K562 (cell line): ENCODE data around the gene LRRC70. TPM values are rescaled to one million over a fixed set of nuclear protein-coding genes. Genes with fewer than 3 reads are reported as not detected.

Source experiments
- ATAC-seq: fragments of 200-7000 bp; cut with Tn5 transposase; 3 replicates; pipeline ENCODE4 v1.9.1; 2020; ENCODE audit warnings: moderate library complexity
- BruUV-seq: library from RNA; stranded (reverse); fragments of 400-500 nt; replicated peaks from 2 replicates; lab custom pipeline; 2021; lab: Mats Ljungman, UMichigan
- CTCF ChIA-PET: fragments of 300-600 bp; formaldehyde crosslinking; extraction: SDS; loops from one replicate; lab custom pipeline; 2021; ENCODE audit warnings: low intra/inter-chr PET ratio; lab: Yijun Ruan, JAX
- POLR2A ChIA-PET: fragments of 300-600, 350-650 bp; sonication (Branson Sonifier 250); formaldehyde crosslinking; extraction: SDS; loops from one replicate; lab custom pipeline; 2021; ENCODE audit warnings: antibody characterized with exemption, inconsistent platforms; lab: Yijun Ruan, JAX
- DNase-seq, 4 experiments: peaks; one replicate each; pipeline versions ENCODE4 v3.0.0 to v3.0.0-alpha.2; 2011 to 2018; ENCODE audit warnings: low spot score in 3 of 4, mixed read lengths in 3 of 4; ENCODE audit errors: extremely low read depth in 1 of 4
- FAIRE-seq: peaks from 2 replicates; lab custom pipeline; 2011; peaks lifted over from hg19 to GRCh38; lab: Jason Lieb, UNC
- H2AFZ ChIP-seq: 2 replicates; pipeline ENCODE4 v1.6.0; 2011; ENCODE audit warnings: low read depth, low read length, control low read depth, inconsistent platforms
- H3K27ac ChIP-seq: fragments of 200-600 bp; 3 replicates; pipeline ENCODE4 v1.8.0; 2011; ENCODE audit warnings: low read depth, mild to moderate bottlenecking, control low read depth, inconsistent platforms, low read length, moderate library complexity, mixed read lengths; ENCODE audit errors: extremely low read depth
- H3K27me3 ChIP-seq, 2 experiments: fragments of 300-600 bp in 1 of 2; 2 replicates in 1 of 2; 3 replicates in 1 of 2; pipeline versions ENCODE4 v1.6.0 to v1.8.0; 2011; ENCODE audit warnings: inconsistent platforms in 2 of 2, low read length in 2 of 2, mild to moderate bottlenecking in 1 of 2, mixed read lengths in 1 of 2, moderate library complexity in 1 of 2; ENCODE audit not compliant: control insufficient read depth in 2 of 2, insufficient read depth in 2 of 2
- H3K36me3 ChIP-seq: fragments of 300-600 bp; 3 replicates; pipeline ENCODE4 v1.8.0; 2011; ENCODE audit warnings: mild to moderate bottlenecking, low read length, inconsistent platforms; ENCODE audit not compliant: control insufficient read depth, insufficient read depth
- H3K4me1 ChIP-seq, 2 experiments: fragments of 200-600 bp in 1 of 2; replicated peaks in 1 of 2; 2 replicates in 1 of 2; 3 replicates in 1 of 2; pipeline versions ENCODE4 v1.5.1 to v1.8.0; 2011; ENCODE audit warnings: inconsistent platforms in 2 of 2, low read length in 2 of 2, mild to moderate bottlenecking in 1 of 2, mixed read lengths in 1 of 2, moderate library complexity in 1 of 2; ENCODE audit not compliant: control insufficient read depth in 2 of 2, insufficient read depth in 2 of 2
- H3K4me2 ChIP-seq: 2 replicates; pipeline ENCODE4 v1.6.1; 2011; ENCODE audit warnings: low read length, control low read depth, inconsistent platforms, mixed read lengths; ENCODE audit not compliant: insufficient read depth
- H3K4me3 ChIP-seq: fragments of 200-600 bp; sonication (generic), shearing (Covaris generic); 2 replicates; pipeline ENCODE4 v1.5.1; 2016; ENCODE audit warnings: control low read depth, inconsistent platforms
- H3K79me2 ChIP-seq: fragments of 200-600 bp; 3 replicates; pipeline ENCODE4 v1.8.0; 2011; ENCODE audit warnings: low read length, inconsistent platforms; ENCODE audit not compliant: control insufficient read depth, insufficient read depth
- H3K9ac ChIP-seq, 2 experiments: 2 replicates each; pipeline versions ENCODE4 v1.6.0 to v1.6.1; 2011; ENCODE audit warnings: low read depth in 2 of 2, low read length in 2 of 2, control low read depth in 1 of 2, inconsistent platforms in 1 of 2, mild to moderate bottlenecking in 1 of 2, mixed read lengths in 1 of 2; ENCODE audit not compliant: insufficient read depth in 1 of 2
- H3K9me1 ChIP-seq: one replicate; pipeline ENCODE4 v1.6.0; 2011; ENCODE audit warnings: inconsistent platforms, mild to moderate bottlenecking, low read length, moderate library complexity; ENCODE audit not compliant: control insufficient read depth, insufficient read depth
- H3K9me3 ChIP-seq: replicated peaks from 2 replicates; pipeline ENCODE4 v1.5.1; 2011; ENCODE audit warnings: low read depth, low read length, inconsistent platforms; ENCODE audit not compliant: control insufficient read depth, insufficient read depth
- H4K20me1 ChIP-seq: replicated peaks from 2 replicates; pipeline ENCODE4 v1.6.1; 2011; ENCODE audit warnings: low read length, inconsistent platforms, mixed read lengths; ENCODE audit not compliant: control insufficient read depth, insufficient read depth
- CBX3 ChIP-seq, 2 experiments: IDR thresholded peaks; 1 replicate in 1 of 2; 2 replicates in 1 of 2; pipeline ENCODE4 v1.6.1; 2012; ENCODE audit warnings: inconsistent platforms in 2 of 2, low read length in 2 of 2, borderline replicate concordance in 1 of 2, control low read depth in 1 of 2
- NUFIP1 ChIP-seq: fragments of 450-650 bp; IDR thresholded peaks from 2 replicates; pipeline ENCODE4 v1.6.1; 2018; ENCODE audit not compliant: partially characterized antibody
- RNF2 ChIP-seq: sonication (generic); IDR thresholded peaks from 2 replicates; pipeline ENCODE4 v1.6.1; 2016
- ZNF436 ChIP-seq: fragments of 250-450, 450-650 bp; sonication (Bioruptor Pico); formaldehyde crosslinking; IDR thresholded peaks from 2 replicates; pipeline ENCODE4 v1.7.0; 2020; ENCODE audit warnings: mild to moderate bottlenecking
- WGBS: fragments of 100-300 bp; shearing (Covaris generic); methylation state at CpG from one replicate; pipeline ENCODE4 v1.1.6; 2016; ENCODE audit warnings: low coverage, mixed read lengths; ENCODE audit not compliant: insufficient coverage; ENCODE audit errors: missing lambda C conversion rate; 5-methylcytosine and 5-hydroxymethylcytosine counted together
- in situ Hi-C: fragments of 300-500 bp; cut with MboI; formaldehyde crosslinking; loops from 4 replicates; pipeline ENCODE4 v1.15.0; 2018; ENCODE audit warnings: inconsistent platforms, mixed read lengths
- intact Hi-C: fragments of 100-400 bp; cut with micrococcal nuclease; formaldehyde crosslinking; loops from 2 replicates; pipeline ENCODE4 v1.14.2; 2022
- polyA plus RNA-seq, 8 experiments: library from polyadenylated mRNA; depleted of rRNA in 4 of 8; stranded (reverse) in 5 of 8; unstranded in 3 of 8; fragments of >200 nt; fragmentation: Nextera tagmentation in 2 of 8; fragmentation: Illumina TruSeq in 1 of 8; extraction: Ambion mirVana in 2 of 8; extraction: Trizol in 1 of 8; gene quantifications; 2 replicates each; pipeline versions ENCODE4 v1.2.1 to v1.2.3, GENCODE V29; 2011 to 2014; ENCODE audit warnings: inconsistent platforms in 1 of 8, missing spikeins in 1 of 8
- total RNA-seq, 7 experiments: library from RNA; depleted of rRNA in 6 of 7; stranded (reverse); fragments of >200 nt in 6 of 7; fragmentation: Illumina TruSeq in 2 of 7; extraction: Trizol in 2 of 7; gene quantifications; 2 replicates each; pipeline versions ENCODE4 v1.2.1 to v1.2.3, GENCODE V29; 2011 to 2021; ENCODE audit warnings: low replicate concordance in 1 of 7
- TF ChIP-seq, protein P1 (sequence below): fragments of 450-650 bp; formaldehyde crosslinking; conservative IDR thresholded peaks from 2 replicates; pipeline ENCODE4 v1.4.0; 2022; ENCODE audit warnings: mild to moderate bottlenecking, missing genetic modification characterization
- TF ChIP-seq, protein P2 (sequence below): fragments of 250-450 bp; sonication (Bioruptor Pico); IDR thresholded peaks from 2 replicates; pipeline ENCODE4 v1.4.0; 2020; ENCODE audit warnings: mild to moderate bottlenecking
- TF ChIP-seq, protein P3 (sequence below): fragments of 450-650 bp; conservative IDR thresholded peaks from 2 replicates; pipeline ENCODE4 v1.6.1; 2016; ENCODE audit warnings: missing genetic modification characterization, low read depth, mild to moderate bottlenecking, control low read depth, missing compliant biosample characterization
- TF ChIP-seq, protein P4 (sequence below): sonication (generic); formaldehyde crosslinking; IDR thresholded peaks from 2 replicates; pipeline ENCODE4 v1.8.0; 2023; ENCODE audit warnings: mild to moderate bottlenecking, missing genetic modification reagents
- TF ChIP-seq, protein P5 (sequence below): fragments of 250-450 bp; sonication (Bioruptor Pico); IDR thresholded peaks from 2 replicates; pipeline ENCODE4 v1.5.0; 2020; ENCODE audit warnings: mild to moderate bottlenecking
- TF ChIP-seq, protein P6 (sequence below): fragments of 450-650 bp; IDR thresholded peaks from 2 replicates; pipeline ENCODE4 v1.6.1; 2017; ENCODE audit warnings: antibody characterized with exemption
- TF ChIP-seq, protein P7 (sequence below): fragments of 450-650 bp; conservative IDR thresholded peaks from 2 replicates; pipeline ENCODE4 v1.6.1; 2016; ENCODE audit warnings: missing genetic modification characterization, low read depth, mild to moderate bottlenecking, missing compliant biosample characterization, moderate library complexity

LRRC70 gene
- total and polyA plus RNA-seq, 9 of the 15 experiments (the other 6 are each of a cell fraction or from before 2014, with no cell fraction given) = 0.21 to 2.1 (median 0.73) TPM

DNA sequence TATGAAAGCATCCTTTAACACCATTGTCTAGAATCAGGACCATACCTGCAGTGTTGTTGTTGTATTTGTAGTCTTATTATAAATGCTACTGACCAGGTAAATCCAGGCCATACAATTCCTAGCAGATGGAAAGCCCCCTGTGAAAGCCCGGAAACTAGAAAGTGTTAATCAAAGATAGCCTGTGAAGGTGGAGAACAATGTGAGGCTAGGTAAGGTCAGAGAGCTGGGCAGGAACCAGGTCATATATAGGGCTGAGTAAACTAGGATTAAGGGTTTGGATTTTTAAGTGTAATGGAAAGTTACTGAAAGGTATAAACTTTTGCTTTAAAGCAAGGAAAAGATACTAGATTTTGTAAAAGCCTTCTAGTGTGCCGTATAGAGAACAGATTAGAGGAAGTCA lies 6.7 kb downstream of the LRRC70 start:
- in situ Hi-C loops = no loop called here
- Histone ChIP-seq H3K27ac (peak overlapping the region; percentile 37; the same call in 1 of the 3 replicates), H3K4me3 (no peak overlapping the region), H3K9me1 (no peaks in the 10 kb centered on the region), H3K4me1 (peaks cover 3 to 14% of the 10 kb centered on the region in 2 experiments; a peak in 2 of 5 replicates), H3K9me3 (no peaks in the 10 kb centered on the region), H3K36me3 (peaks cover 23% of the 10 kb centered on the region), H3K9ac (no peak overlapping the region), H4K20me1 (no peaks in the 10 kb centered on the region), H3K79me2 (no peaks in the 10 kb centered on the region; the same call in 2 of the 3 replicates), H3K4me2 (no peak overlapping the region), H3K27me3 (no peaks in the 10 kb centered on the region), H2AFZ (no peak overlapping the region)
- intact Hi-C loops = no loop called here
- ChIA-PET CTCF (no interaction called here), POLR2A (interaction anchor here (1.0 kb wide), 1 partner anchor 14 kb away, joined by 4 read pairs; no protein-coding TSS in a partner anchor)
- DNase-seq = no peak
- BruUV-seq = no TSS peak
- WGBS = 37% methylated on average over 2 of the region's 2 CpGs
- no peak for FAIRE-seq
- ATAC-seq = peak; percentile 57
- no peak for TF ChIP-seq CBX3 (IDR thresholded peaks at IDR 0.05; ENCODE audit: borderline replicate concordance in 1 of 2, low read length in 2 of 2)
- TF ChIP-seq, protein P1, sequence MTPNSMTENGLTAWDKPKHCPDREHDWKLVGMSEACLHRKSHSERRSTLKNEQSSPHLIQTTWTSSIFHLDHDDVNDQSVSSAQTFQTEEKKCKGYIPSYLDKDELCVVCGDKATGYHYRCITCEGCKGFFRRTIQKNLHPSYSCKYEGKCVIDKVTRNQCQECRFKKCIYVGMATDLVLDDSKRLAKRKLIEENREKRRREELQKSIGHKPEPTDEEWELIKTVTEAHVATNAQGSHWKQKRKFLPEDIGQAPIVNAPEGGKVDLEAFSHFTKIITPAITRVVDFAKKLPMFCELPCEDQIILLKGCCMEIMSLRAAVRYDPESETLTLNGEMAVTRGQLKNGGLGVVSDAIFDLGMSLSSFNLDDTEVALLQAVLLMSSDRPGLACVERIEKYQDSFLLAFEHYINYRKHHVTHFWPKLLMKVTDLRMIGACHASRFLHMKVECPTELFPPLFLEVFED = no peak
- TF ChIP-seq, protein P2, sequence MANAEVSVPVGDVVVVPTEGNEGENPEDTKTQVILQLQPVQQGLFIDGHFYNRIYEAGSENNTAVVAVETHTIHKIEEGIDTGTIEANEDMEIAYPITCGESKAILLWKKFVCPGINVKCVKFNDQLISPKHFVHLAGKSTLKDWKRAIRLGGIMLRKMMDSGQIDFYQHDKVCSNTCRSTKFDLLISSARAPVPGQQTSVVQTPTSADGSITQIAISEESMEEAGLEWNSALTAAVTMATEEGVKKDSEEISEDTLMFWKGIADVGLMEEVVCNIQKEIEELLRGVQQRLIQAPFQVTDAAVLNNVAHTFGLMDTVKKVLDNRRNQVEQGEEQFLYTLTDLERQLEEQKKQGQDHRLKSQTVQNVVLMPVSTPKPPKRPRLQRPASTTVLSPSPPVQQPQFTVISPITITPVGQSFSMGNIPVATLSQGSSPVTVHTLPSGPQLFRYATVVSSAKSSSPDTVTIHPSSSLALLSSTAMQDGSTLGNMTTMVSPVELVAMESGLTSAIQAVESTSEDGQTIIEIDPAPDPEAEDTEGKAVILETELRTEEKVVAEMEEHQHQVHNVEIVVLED = no peak
- TF ChIP-seq, protein P3, sequence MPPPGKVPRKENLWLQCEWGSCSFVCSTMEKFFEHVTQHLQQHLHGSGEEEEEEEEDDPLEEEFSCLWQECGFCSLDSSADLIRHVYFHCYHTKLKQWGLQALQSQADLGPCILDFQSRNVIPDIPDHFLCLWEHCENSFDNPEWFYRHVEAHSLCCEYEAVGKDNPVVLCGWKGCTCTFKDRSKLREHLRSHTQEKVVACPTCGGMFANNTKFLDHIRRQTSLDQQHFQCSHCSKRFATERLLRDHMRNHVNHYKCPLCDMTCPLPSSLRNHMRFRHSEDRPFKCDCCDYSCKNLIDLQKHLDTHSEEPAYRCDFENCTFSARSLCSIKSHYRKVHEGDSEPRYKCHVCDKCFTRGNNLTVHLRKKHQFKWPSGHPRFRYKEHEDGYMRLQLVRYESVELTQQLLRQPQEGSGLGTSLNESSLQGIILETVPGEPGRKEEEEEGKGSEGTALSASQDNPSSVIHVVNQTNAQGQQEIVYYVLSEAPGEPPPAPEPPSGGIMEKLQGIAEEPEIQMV = no peak
- TF ChIP-seq, protein P4, sequence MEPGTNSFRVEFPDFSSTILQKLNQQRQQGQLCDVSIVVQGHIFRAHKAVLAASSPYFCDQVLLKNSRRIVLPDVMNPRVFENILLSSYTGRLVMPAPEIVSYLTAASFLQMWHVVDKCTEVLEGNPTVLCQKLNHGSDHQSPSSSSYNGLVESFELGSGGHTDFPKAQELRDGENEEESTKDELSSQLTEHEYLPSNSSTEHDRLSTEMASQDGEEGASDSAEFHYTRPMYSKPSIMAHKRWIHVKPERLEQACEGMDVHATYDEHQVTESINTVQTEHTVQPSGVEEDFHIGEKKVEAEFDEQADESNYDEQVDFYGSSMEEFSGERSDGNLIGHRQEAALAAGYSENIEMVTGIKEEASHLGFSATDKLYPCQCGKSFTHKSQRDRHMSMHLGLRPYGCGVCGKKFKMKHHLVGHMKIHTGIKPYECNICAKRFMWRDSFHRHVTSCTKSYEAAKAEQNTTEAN (CRISPR knock-in tag) = no peak
- TF ChIP-seq ZNF436 (CRISPR knock-in tag) = no peak
- TF ChIP-seq RNF2 = no peak
- TF ChIP-seq NUFIP1 = no peak
- TF ChIP-seq, protein P5, sequence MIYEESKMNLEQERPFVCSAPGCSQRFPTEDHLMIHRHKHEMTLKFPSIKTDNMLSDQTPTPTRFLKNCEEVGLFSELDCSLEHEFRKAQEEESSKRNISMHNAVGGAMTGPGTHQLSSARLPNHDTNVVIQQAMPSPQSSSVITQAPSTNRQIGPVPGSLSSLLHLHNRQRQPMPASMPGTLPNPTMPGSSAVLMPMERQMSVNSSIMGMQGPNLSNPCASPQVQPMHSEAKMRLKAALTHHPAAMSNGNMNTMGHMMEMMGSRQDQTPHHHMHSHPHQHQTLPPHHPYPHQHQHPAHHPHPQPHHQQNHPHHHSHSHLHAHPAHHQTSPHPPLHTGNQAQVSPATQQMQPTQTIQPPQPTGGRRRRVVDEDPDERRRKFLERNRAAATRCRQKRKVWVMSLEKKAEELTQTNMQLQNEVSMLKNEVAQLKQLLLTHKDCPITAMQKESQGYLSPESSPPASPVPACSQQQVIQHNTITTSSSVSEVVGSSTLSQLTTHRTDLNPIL = no peak
- TF ChIP-seq, protein P6, sequence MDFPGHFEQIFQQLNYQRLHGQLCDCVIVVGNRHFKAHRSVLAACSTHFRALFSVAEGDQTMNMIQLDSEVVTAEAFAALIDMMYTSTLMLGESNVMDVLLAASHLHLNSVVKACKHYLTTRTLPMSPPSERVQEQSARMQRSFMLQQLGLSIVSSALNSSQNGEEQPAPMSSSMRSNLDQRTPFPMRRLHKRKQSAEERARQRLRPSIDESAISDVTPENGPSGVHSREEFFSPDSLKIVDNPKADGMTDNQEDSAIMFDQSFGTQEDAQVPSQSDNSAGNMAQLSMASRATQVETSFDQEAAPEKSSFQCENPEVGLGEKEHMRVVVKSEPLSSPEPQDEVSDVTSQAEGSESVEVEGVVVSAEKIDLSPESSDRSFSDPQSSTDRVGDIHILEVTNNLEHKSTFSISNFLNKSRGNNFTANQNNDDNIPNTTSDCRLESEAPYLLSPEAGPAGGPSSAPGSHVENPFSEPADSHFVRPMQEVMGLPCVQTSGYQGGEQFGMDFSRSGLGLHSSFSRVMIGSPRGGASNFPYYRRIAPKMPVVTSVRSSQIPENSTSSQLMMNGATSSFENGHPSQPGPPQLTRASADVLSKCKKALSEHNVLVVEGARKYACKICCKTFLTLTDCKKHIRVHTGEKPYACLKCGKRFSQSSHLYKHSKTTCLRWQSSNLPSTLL = no peak
- TF ChIP-seq, protein P7, sequence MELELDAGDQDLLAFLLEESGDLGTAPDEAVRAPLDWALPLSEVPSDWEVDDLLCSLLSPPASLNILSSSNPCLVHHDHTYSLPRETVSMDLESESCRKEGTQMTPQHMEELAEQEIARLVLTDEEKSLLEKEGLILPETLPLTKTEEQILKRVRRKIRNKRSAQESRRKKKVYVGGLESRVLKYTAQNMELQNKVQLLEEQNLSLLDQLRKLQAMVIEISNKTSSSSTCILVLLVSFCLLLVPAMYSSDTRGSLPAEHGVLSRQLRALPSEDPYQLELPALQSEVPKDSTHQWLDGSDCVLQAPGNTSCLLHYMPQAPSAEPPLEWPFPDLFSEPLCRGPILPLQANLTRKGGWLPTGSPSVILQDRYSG (tag) = no peak
